ENCODE data around the gene CENPX. TPM values are rescaled to one million over a fixed set of nuclear protein-coding genes. Genes with fewer than 3 reads are reported as not detected.

CENPX gene
- total and polyA plus RNA-seq, 2 of the 13 experiments (the other 11 are each of a cell fraction or from before 2014, with no cell fraction given), result 92.7 to 170 TPM

GRCh38 chr17:82050152-82050760, 27.6 kb upstream of the CENPX start:
- Histone ChIP-seq H3K27ac (ENCODE audit: extremely low read length, insufficient read depth, low read length) (peak overlapping the region; percentile 71), H3K4me2 (ENCODE audit: low read depth, low read length) (peak overlapping the region; percentile 100), H3K9ac (ENCODE audit: insufficient read depth, low read depth, low read length) (peak overlapping the region; percentile 88), H3K9me3 (ENCODE audit: low read length) (no peaks in the 10 kb centered on the region), H3K27me3 (ENCODE audit: control insufficient read depth in 1 of 2, insufficient read depth in 2 of 2, low read length in 2 of 2) (no peaks in the 10 kb centered on the region; a peak in 2 of 5 replicates), H3K36me3 (replicated peaks in 1 of 2; ENCODE audit: control insufficient read depth in 1 of 2, insufficient read depth in 2 of 2, low read length in 2 of 2) (peaks cover 14 to 42% of the 10 kb centered on the region in 2 experiments), H3K4me1 (ENCODE audit: insufficient read depth, low read length) (peaks cover 41% of the 10 kb centered on the region), H3K79me2 (ENCODE audit: insufficient read depth, low read length) (peaks cover 37% of the 10 kb centered on the region), H4K20me1 (ENCODE audit: insufficient read depth, low read length) (no peaks in the 10 kb centered on the region; the same call in 1 of the 2 replicates), H2AFZ (ENCODE audit: low read length) (no peak overlapping the region), H3K4me3 (replicated peaks in 1 of 3; ENCODE audit: insufficient read depth in 1 of 3, low read depth in 2 of 3, low read length in 3 of 3) (peak overlapping the region; percentile 76 to 99 (median 95))
- 87% methylated on average over 17 of the region's 28 CpGs for WGBS (ENCODE audit: low lambda C conversion rate)
- ChIA-PET POLR2A (interaction anchor here (1.0 to 3.4 kb wide), 5 partner anchors 9 to 180 kb away, joined by 3 to 33 read pairs (median 6); partner anchors contain the start of genes CENPX, DCXR, DUS1L and LRRC45), CTCF (ENCODE audit: low intra/inter-chr PET ratio, low total read pairs) (no interaction called here)
- intact Hi-C loops (cut with micrococcal nuclease; ENCODE audit: unreplicated experiment), result loop anchor here (5.0 kb wide), 1 partner anchor 47 kb away; the partner anchor contains the start of gene FASN
- no peak for ATAC-seq
- DNase-seq (ENCODE audit: low spot score), result no peak
- TSS peak; percentile 44 for BruUV-seq (replicated peaks)
- FAIRE-seq, result no peak
- in situ Hi-C loops (cut with HindIII; ENCODE audit: extremely low pct_ligation_motif_present, low pct_unique_long_range_greater_than_20kb), result no loop called here
- TF ChIP-seq HNF1B (CRISPR knock-in tag; IDR thresholded peaks at IDR 0.05) (peak; percentile 67), CHCHD3 (CRISPR knock-in tag; IDR thresholded peaks at IDR 0.05) (0 out of 2 replicates have a peak, but pooled peaks have one; percentile 86), ZNF501 (CRISPR knock-in tag; IDR thresholded peaks at IDR 0.05) (peak; percentile 56; the same call in 1 of the 2 replicates), HNRNPLL (IDR thresholded peaks at IDR 0.05; ENCODE audit: low read depth, low read length, poor library complexity, severe bottlenecking) (peak; percentile 16), HNRNPL (IDR thresholded peaks at IDR 0.05; ENCODE audit: low read depth, low read length) (peak; percentile 90; the same call in 1 of the 2 replicates), GMEB1 (CRISPR knock-in tag; IDR thresholded peaks at IDR 0.05; ENCODE audit: borderline replicate concordance) (0 out of 2 replicates have a peak, but pooled peaks have one; percentile 18), ATF5 (CRISPR knock-in tag; IDR thresholded peaks at IDR 0.05; ENCODE audit: low read depth) (no peak), ZNF335 (CRISPR knock-in tag; IDR thresholded peaks at IDR 0.05) (0 out of 2 replicates have a peak, but pooled peaks have one; percentile 8), NR2F6 (IDR thresholded peaks at IDR 0.05) (no peak), NR2F6 (CRISPR knock-in tag; IDR thresholded peaks at IDR 0.05) (no peak), ARHGAP35 (CRISPR knock-in tag; IDR thresholded peaks at IDR 0.05; ENCODE audit: borderline replicate concordance) (0 out of 2 replicates have a peak, but pooled peaks have one; percentile 20), MEIS1 (CRISPR knock-in tag; IDR thresholded peaks at IDR 0.05; ENCODE audit: borderline replicate concordance) (0 out of 2 replicates have a peak, but pooled peaks have one; percentile 21), GZF1 (CRISPR knock-in tag; IDR thresholded peaks at IDR 0.05) (peak; percentile 17; the same call in 1 of the 2 replicates), FOXC1 (CRISPR knock-in tag; IDR thresholded peaks at IDR 0.05; ENCODE audit: borderline replicate concordance) (0 out of 2 replicates have a peak, but pooled peaks have one; percentile 31), NFE2L1 (CRISPR knock-in tag; IDR thresholded peaks at IDR 0.05; ENCODE audit: borderline replicate concordance) (0 out of 2 replicates have a peak, but pooled peaks have one; percentile 38), MIER3 (CRISPR knock-in tag; IDR thresholded peaks at IDR 0.05; ENCODE audit: borderline replicate concordance) (no peak), ZNF776 (CRISPR knock-in tag; IDR thresholded peaks at IDR 0.05) (0 out of 2 replicates have a peak, but pooled peaks have one; percentile 27), ZKSCAN5 (CRISPR knock-in tag; IDR thresholded peaks at IDR 0.05) (0 out of 2 replicates have a peak, but pooled peaks have one; percentile 45), MXD1 (CRISPR knock-in tag; IDR thresholded peaks at IDR 0.05) (peak; percentile 6; the same call in 1 of the 2 replicates), ZNF720 (CRISPR knock-in tag; IDR thresholded peaks at IDR 0.05) (no peak)

Data from HepG2 (cell line).